ENCODE measurements around the gene MAD2L2. TPM values are rescaled to one million over a fixed set of nuclear protein-coding genes. Genes with fewer than 3 reads are reported as not detected.

MAD2L2 gene
- total RNA-seq, 1 experiment from 2014 or later, result 93.8 TPM

- Histone ChIP-seq H3K4me2 (ENCODE audit: low read length) (no peak overlapping the region), H3K79me2 (ENCODE audit: insufficient read depth, low read length) (no peaks in the 10 kb centered on the region), H4K20me1 (ENCODE audit: insufficient read depth) (no peaks in the 10 kb centered on the region), H3K27me3 (ENCODE audit: insufficient read depth, low read length) (peaks cover 17% of the 10 kb centered on the region; the same call in 1 of the 2 replicates), H3K9me2 (ENCODE audit: insufficient read depth) (no peaks in the 10 kb centered on the region), H3K4me3 (replicated peaks in 1 of 2; ENCODE audit: low read depth in 1 of 2, low read length in 2 of 2) (no peak overlapping the region), H3K9me3 (ENCODE audit: control insufficient read depth in 1 of 2, insufficient read depth in 1 of 2, low read depth in 1 of 2, low read length in 2 of 2) (no peaks in the 10 kb centered on the region), H2AFZ (ENCODE audit: low read depth, low read length, poor library complexity, severe bottlenecking) (no peak overlapping the region), H3K9ac (ENCODE audit: low read length) (no peak overlapping the region), H3K4me1 (ENCODE audit: control insufficient read depth in 1 of 2, insufficient read depth in 2 of 2, low read length in 2 of 2) (peaks cover 21 to 31% of the 10 kb centered on the region in 2 experiments), H3K27ac (ENCODE audit: low read depth, low read length) (no peak overlapping the region), H3K36me3 (ENCODE audit: control insufficient read depth in 1 of 2, insufficient read depth in 2 of 2, low read length in 2 of 2) (no peaks in the 10 kb centered on the region)
- BruUV-seq (replicated peaks), result no TSS peak
- intact Hi-C loops (cut with micrococcal nuclease), result no loop called here
- ChIA-PET CTCF (interaction anchor here (0.6 to 1.5 kb wide), 2 partner anchors 15 to 423 kb away, joined by 3 read pairs; no protein-coding TSS in a partner anchor), RAD21 (ENCODE audit: low non-redundant PET in 1 of 2, low total read pairs in 2 of 2, uncharacterized antibody in 2 of 2, unreplicated experiment in 2 of 2) (no interaction called here), POLR2A (no interaction called here)
- DNase-seq (ENCODE audit: low read depth, low spot score) (no peak), ATAC-seq (no peak)
- no peak for TF ChIP-seq SRF (IDR thresholded peaks at IDR 0.05; ENCODE audit: low read depth)
- no peak for TF ChIP-seq ZFX (IDR thresholded peaks at IDR 0.05)
- TF ChIP-seq POLR2AphosphoS5 (IDR thresholded peaks at IDR 0.05; ENCODE audit: low read depth, low read length), result no peak
- no peak for TF ChIP-seq MAX (IDR thresholded peaks at IDR 0.05)
- TF ChIP-seq CEBPB (IDR thresholded peaks at IDR 0.05; ENCODE audit: low read depth), result no peak
- TF ChIP-seq YY1 (IDR thresholded peaks at IDR 0.05; ENCODE audit: extremely low read depth, insufficient replicate concordance, low read depth, low read length), result no peak
- TF ChIP-seq ELF1 (IDR thresholded peaks at IDR 0.05; ENCODE audit: borderline replicate concordance, low read depth), result no peak
- TF ChIP-seq SIN3A (IDR thresholded peaks at IDR 0.05; ENCODE audit: low read depth), result no peak
- no peak for TF ChIP-seq EZH2phosphoT487 (IDR thresholded peaks at IDR 0.05; ENCODE audit: borderline replicate concordance)
- no peak for TF ChIP-seq RAD21 (IDR thresholded peaks at IDR 0.05; ENCODE audit: low read depth)
- no peak for TF ChIP-seq EGR1 (IDR thresholded peaks at IDR 0.05; ENCODE audit: low read depth)
- TF ChIP-seq CBX3 (IDR thresholded peaks at IDR 0.05; ENCODE audit: low read depth), result no peak
- TF ChIP-seq REST (IDR thresholded peaks at IDR 0.05; ENCODE audit: low read depth), result no peak
- TF ChIP-seq ZNF274 (IDR thresholded peaks at IDR 0.05; ENCODE audit: low read depth, low read length), result no peak
- no peak for TF ChIP-seq ATF3 (IDR thresholded peaks at IDR 0.05)
- TF ChIP-seq CTCF (IDR thresholded peaks at IDR 0.05 in 2 of 3, conservative IDR thresholded peaks at IDR 0.05 in 1 of 3; ENCODE audit: borderline replicate concordance in 1 of 3, insufficient read depth in 1 of 3, low read depth in 2 of 3, low read length in 2 of 3), result no peak
- no peak for TF ChIP-seq JUND (IDR thresholded peaks at IDR 0.05)
- TF ChIP-seq SP1 (IDR thresholded peaks at IDR 0.05; ENCODE audit: low read depth), result no peak
- TF ChIP-seq TCF7L2 (IDR thresholded peaks at IDR 0.05; ENCODE audit: borderline replicate concordance, extremely low read depth, insufficient read depth, insufficient read length), result no peak
These were observed 14.9 kb upstream of the MAD2L2 start for GRCh38 chr1:11695861-11696260.

All from HCT116 (cell line).